ENCODE results near the gene PRKAG2. TPM values are rescaled to one million over a fixed set of nuclear protein-coding genes. Genes with fewer than 3 reads are reported as not detected.

Gene PRKAG2
- total and polyA plus RNA-seq, 2 of the 13 experiments (the other 11 are each of a cell fraction or from before 2014, with no cell fraction given) = 0.90 to 1.3 TPM

- TF ChIP-seq FUBP1 (CRISPR knock-in tag; IDR thresholded peaks at IDR 0.05; ENCODE audit: borderline replicate concordance) (no peak), ZNF839 (CRISPR knock-in tag; IDR thresholded peaks at IDR 0.05; ENCODE audit: borderline replicate concordance) (no peak), WIZ (CRISPR knock-in tag; IDR thresholded peaks at IDR 0.05) (no peak), MAZ (IDR thresholded peaks at IDR 0.05; ENCODE audit: borderline replicate concordance, low read depth, low read length) (peak; percentile 15; the same call in 1 of the 2 replicates), MAZ (CRISPR knock-in tag; IDR thresholded peaks at IDR 0.05; ENCODE audit: low read depth) (peak; percentile 80), ZBTB7A (CRISPR knock-in tag; IDR thresholded peaks at IDR 0.05) (peak; percentile 91), ARNT (IDR thresholded peaks at IDR 0.05) (no peak), ZNF550 (CRISPR knock-in tag; IDR thresholded peaks at IDR 0.05; ENCODE audit: borderline replicate concordance) (0 out of 2 replicates have a peak, but pooled peaks have one; percentile 53), MIXL1 (CRISPR knock-in tag; IDR thresholded peaks at IDR 0.05) (peak; percentile 77), SKI (IDR thresholded peaks at IDR 0.05; ENCODE audit: partially characterized antibody) (peak; percentile 95), ZNF607 (CRISPR knock-in tag; IDR thresholded peaks at IDR 0.05; ENCODE audit: borderline replicate concordance) (peak; percentile 82; the same call in 1 of the 2 replicates), SRY (CRISPR knock-in tag; IDR thresholded peaks at IDR 0.05) (peak; percentile 83; the same call in 1 of the 2 replicates), ATF7-NPFF (CRISPR knock-in tag; IDR thresholded peaks at IDR 0.05; ENCODE audit: low read depth) (peak; percentile 94), HIVEP1 (CRISPR knock-in tag; IDR thresholded peaks at IDR 0.05) (peak; percentile 85), U2AF1 (optimal IDR thresholded peaks at IDR 0.05; ENCODE audit: low read depth, low read length) (no peak), ZNF292 (CRISPR knock-in tag; IDR thresholded peaks at IDR 0.05; ENCODE audit: borderline replicate concordance, low read depth) (peak; percentile 94), IRF2 (CRISPR knock-in tag; IDR thresholded peaks at IDR 0.05) (peak; percentile 88), STAT5B (CRISPR knock-in tag; IDR thresholded peaks at IDR 0.05) (peak; percentile 86; the same call in 1 of the 2 replicates), ZNF749 (CRISPR knock-in tag; IDR thresholded peaks at IDR 0.05; ENCODE audit: borderline replicate concordance) (no peak), ZNF766 (CRISPR knock-in tag; IDR thresholded peaks at IDR 0.05; ENCODE audit: borderline replicate concordance) (peak; percentile 91; the same call in 1 of the 2 replicates), TSC22D2 (CRISPR knock-in tag; IDR thresholded peaks at IDR 0.05; ENCODE audit: borderline replicate concordance) (0 out of 2 replicates have a peak, but pooled peaks have one; percentile 37), AKAP8 (CRISPR knock-in tag; IDR thresholded peaks at IDR 0.05) (0 out of 2 replicates have a peak, but pooled peaks have one; percentile 37), ZFAT (CRISPR knock-in tag; conservative IDR thresholded peaks at IDR 0.05) (no peak), MYNN (CRISPR knock-in tag; IDR thresholded peaks at IDR 0.05; ENCODE audit: low read depth) (no peak), USF2 (IDR thresholded peaks at IDR 0.05; ENCODE audit: low read depth, low read length) (0 out of 2 replicates have a peak, but pooled peaks have one; percentile 8), USF2 (CRISPR knock-in tag; IDR thresholded peaks at IDR 0.05; ENCODE audit: borderline replicate concordance) (peak; percentile 67; the same call in 1 of the 2 replicates), ZNF44 (CRISPR knock-in tag; IDR thresholded peaks at IDR 0.05) (0 out of 2 replicates have a peak, but pooled peaks have one; percentile 66)
Observed at GRCh38 chr7:151744656-151745638, 132.0 kb downstream of the PRKAG2 start (continued).
